Stimulated activated CD8-positive, alpha-beta memory T cell treated with anti-CD3 and anti-CD28 coated beads, Interleukin-7, amount 100 ng/mL, for 4 hours (primary cell): ENCODE results near the gene SYNGR2.

Source experiments
- DNase-seq, 2 donors: peaks; one replicate each; pipeline ENCODE4 v3.0.0-alpha.2; 2020; ENCODE audit warnings: low read depth in 2 of 2

The SYNGR2 gene, protein sequence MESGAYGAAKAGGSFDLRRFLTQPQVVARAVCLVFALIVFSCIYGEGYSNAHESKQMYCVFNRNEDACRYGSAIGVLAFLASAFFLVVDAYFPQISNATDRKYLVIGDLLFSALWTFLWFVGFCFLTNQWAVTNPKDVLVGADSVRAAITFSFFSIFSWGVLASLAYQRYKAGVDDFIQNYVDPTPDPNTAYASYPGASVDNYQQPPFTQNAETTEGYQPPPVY

DNA sequence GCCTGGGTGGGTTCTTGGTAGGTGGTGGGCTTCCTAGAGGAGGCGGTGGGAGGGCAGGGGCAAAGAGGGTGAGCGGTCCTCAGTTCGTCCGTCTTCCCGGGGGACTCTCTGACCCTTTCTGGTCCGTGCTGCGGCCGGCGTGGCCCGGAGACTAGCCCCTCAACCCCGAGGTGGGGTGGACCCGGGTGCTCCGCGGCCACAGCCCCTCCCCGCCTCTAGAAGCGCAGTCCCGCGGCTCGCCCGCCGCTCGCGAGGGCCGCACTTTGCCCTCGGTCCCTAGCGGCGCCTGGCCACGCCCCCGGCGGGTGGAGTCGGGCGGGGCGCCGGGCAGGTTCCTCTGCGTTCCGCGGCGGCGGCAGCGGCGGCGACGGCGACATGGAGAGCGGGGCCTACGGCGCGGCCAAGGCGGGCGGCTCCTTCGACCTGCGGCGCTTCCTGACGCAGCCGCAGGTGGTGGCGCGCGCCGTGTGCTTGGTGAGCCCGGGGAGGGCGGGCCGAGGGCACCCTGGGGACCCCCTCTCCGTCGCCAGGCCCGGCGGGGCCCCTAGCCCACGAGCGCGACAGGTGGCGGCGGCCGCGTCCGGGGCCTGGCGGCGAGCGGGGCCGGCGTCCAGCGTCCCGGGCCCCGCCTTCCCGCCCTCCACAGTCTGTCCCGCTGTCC lies at the start of gene SYNGR2:
Gene SYNGR2 (plus strand): TSS at position 340 of the 661 bp plus-strand sequence. CDS start 36 bp downstream, at position 376.
- DNase-seq = peak; percentile 62 to 83

DNA sequence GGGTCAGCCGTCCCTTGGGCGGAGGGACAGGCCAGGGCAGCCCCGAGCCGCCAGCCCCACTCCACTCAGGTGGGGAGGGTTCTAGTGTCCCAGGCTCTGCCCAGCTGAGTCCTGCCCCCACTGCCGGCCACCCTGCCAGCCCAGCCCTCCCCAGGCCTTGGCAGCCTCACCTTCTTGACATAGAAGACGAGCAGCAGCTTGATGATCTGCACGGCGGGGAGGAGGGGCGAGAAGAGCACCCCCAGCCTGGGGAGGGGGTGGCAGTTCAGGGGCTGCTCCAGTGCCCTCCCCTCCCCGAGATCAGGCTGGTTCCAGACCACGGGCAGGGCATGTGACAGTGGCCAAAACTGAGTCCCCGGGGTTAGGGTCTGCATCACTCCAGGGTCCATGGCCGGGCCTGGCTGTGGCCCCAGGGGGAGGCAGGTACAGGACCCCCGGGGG lies 49.6 kb upstream of the SYNGR2 start:
- no peak for DNase-seq

DNA sequence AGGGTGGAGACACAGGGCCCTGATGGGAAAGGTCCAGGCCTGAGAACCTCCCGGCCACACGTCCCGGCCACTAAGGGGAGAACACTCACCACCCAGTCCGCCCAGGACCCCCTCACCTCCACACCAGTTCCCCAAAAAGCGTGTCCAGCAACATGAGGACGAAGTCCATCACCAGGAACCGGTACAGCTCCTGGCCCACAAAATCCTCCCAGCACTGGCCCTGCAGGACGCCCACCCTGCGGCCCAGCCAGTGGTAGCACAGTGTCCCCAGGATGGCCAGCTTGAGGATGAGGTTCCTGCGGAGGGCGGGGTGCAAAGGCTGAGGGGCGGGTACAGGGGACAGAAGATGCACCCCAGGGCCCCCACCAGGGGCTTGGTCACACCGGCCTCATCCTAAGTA lies 47.8 kb upstream of the SYNGR2 start:
- no peak for DNase-seq

DNA sequence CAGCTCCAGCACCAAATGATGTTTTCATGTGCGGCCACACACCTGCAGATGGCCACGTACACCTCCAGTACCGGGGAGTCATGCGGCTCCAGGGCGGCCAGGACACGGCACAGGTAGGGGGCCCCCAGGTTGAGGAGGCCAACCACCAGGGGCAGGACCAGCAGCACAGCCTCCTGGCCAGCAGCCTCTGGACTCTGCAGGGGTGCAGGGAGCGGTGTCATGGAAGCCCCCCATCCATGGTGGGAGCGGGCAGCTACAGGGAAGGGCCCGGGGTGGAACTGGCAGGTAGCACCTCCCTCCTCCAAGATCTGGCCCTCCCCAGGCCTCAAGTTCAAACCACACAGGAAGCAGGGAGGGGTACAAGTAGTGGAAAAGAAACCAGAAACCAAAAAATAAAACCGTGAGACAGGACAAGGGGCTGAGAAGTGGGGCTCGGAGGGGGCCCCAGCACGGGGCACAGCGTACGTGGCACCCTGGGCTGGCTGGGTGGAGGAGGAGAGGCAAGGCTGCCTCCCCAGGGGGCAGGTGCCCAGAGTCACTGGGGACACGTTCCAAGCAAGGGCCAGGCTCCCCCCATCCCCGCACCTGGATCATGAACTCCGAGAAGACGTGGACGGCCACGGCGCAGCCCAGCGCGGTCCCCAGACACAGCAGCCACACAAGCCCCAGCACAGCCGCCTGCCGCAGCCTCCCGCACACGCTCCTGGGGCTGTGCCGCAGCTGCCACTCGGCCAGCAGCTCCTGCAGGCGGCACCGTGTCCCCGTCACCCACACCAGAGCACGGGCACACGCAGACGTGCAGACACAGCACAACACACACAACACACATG lies 47.2 kb upstream of the SYNGR2 start:
- DNase-seq = no peak

DNA sequence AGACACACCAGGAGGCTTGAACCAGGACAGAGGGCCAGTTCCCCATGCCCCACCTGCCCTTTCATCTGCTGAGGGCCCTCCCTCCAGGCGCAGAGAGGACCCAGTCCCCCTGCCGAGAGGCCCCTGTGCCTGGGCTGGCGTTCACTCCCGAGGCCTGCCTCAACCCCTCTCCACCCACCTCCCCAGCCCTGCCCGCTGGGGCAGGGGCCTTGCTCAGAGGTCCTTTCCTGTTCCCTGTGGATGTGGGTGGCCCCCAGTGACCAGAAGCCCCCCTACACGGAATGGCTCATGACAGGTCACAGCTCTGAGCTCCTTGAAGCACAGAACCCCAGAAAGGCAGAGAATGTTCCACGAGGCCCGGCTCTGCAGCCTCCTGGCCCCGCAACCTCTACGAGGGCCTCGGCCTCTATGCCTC lies 46.6 kb upstream of the SYNGR2 start:
- DNase-seq = no peak

DNA sequence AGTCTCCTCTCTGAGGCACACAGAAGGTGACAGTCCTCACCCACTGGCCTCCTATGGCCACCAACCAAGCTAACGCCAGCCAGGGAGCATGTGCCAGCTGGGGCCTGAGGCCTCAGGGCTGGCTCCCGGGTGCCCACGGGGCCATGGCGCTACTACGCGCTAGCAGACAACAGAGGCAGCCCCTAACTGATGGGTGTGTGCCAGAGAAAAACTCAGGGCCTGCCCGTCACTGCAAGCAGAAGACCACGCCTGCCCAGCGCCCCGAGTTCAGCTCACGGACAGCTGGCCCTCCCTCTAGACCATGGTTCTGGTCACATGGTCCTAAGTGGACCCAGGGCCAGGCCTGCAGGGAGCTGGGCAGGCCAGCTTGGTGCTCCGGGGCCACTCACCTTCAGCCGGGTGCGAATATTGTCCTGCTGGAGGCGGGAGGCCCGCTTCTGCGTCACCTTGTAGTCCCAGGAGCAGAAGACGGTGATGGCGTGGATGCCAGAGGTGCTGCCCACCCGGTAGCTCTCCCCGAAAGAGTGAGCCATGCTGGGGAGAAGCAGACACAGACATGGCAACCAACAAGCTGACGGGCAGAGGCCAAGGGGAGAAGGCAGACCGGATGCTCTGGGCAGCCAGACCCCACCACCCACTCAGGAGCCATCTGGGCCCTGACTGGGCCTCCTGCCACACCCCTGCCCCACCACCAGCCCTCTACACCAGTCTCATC lies 46.0 kb upstream of the SYNGR2 start:
- no peak for DNase-seq

DNA sequence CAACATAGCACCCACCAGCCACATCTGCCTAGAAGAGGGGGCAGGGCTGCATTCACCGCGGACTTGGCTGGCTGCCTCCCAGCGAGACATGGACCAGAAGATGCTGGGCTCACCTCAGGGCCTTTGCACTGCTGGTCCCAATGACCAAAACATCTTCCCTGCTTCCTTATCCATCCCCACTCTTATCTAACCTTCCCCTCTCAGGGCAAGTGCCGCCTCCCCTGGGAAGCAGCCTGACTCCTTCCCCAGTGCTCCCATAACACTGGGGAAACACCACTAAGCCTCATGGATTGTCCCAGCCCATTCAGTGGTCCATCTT lies 45.5 kb upstream of the SYNGR2 start:
- DNase-seq = no peak

DNA sequence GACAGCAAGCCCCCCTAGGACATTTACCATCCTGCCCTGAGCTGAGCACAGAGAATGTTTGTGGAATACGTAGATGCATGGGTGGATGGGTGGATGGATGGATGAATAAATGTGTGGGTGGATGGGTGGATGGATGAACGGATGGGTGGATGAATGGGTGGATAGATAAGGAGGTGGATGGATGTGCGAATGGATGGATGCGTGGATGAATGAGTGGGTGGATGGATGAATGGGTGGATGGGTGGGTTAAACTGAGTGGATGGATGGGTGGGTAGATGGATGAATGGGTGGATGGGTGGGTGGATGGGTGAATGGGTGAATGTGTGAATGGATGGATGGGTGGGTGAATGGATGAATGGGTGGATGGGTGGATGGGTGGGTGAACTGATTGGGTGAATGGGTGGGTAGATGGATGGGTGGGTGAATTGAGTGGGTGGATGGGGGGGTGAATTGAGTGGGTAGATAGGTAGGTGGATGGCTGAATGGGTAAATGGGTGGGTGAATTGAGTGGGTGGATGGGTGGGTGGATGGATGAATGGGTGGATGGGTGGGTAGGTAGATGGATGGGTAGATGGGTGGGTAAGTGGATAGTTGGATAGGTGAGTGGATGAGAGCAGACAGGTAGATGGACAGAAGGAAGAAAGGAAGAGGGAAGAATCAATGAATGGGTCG lies 45.0 kb upstream of the SYNGR2 start:
- no peak for DNase-seq

DNA sequence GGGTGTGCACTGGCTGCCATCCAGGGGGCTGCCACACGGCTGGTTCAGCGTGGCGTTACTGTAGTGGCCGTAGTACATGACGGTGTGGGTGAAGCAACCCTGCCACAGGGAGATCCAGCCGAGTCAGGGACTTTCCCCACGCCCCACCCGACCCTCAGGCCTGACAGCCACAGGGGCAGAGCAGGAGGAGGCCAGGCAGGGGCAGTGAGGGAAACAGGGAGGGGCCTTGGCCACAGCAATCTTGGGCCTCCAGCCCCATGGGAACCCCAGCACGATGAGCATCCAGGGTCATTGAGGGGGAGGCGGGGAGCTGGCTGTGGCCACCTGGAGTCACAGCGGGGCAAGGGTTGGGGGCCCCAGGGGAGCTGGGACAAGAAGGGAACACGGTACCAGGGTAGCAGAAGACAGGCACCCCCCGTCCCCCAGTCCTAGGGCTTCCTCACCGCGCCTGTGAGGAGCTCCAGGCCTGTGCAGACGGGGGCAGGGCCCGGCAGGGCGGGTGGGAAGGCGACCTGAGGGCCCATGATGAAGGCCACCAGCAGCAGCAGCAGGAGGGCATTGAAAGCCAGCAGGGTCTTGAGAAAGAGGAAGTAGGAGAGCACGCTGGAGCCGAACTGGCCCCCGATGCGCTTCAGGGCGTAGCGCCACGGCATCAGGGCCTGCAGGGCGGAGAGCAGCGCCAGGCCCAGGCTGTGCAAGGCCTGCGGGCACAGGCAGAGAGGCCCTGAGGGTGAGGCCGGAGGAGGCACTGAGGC lies 44.1 kb upstream of the SYNGR2 start:
- no peak for DNase-seq

DNA sequence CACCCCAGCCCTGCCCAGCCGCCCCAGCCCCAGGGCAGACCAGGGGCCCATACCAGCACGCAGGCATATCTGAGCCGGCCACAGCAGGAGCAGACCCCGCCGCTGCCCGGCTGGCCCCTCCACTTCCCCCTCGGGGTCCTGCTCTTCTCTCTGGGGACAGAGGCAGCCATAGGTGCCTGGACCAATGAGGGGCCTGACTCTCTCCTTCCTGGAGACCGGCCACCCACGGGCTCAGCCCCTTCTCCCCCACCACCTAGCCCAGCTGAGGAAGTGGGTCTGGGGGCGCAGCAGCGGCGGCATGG lies 43.6 kb upstream of the SYNGR2 start:
- no peak for DNase-seq

DNA sequence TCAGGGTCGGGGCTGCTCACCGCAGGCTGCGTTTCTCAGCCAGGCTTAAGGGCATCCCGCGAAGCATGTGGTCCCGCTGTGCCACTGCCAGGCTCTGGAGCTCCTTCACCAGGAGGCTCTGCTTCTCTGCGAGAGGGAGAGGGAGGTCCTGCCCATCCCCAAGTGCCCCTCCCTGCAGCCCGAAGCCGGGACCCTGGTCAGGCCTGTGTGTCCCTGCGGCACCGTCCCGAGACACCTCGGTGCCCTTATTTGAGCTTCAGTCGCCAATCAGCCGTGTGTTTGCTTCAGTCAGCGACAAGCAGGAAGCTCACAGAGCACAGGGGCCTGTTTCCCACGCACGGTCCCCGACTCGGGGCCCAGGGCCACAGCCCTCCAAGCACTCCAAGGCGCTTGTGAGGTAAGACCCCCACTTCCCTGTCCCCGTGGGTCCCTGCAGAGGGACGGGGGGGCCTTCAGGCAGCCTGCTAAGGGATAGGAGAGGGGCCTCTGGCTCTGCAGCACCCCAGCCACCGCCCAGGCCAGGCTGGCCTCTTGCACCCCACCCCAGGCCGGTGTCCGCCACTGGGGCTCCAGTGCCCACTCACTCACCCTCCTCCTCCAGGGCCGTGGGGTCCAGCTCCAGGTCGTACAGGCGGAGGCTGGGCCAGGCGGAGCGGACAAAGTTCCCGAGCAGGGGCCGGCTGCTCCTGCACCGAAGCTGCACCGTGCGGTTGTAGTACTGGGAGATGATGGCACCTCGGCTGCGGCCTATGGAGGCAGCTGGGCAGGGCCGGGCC lies 43.1 kb upstream of the SYNGR2 start:
- DNase-seq = no peak

DNA sequence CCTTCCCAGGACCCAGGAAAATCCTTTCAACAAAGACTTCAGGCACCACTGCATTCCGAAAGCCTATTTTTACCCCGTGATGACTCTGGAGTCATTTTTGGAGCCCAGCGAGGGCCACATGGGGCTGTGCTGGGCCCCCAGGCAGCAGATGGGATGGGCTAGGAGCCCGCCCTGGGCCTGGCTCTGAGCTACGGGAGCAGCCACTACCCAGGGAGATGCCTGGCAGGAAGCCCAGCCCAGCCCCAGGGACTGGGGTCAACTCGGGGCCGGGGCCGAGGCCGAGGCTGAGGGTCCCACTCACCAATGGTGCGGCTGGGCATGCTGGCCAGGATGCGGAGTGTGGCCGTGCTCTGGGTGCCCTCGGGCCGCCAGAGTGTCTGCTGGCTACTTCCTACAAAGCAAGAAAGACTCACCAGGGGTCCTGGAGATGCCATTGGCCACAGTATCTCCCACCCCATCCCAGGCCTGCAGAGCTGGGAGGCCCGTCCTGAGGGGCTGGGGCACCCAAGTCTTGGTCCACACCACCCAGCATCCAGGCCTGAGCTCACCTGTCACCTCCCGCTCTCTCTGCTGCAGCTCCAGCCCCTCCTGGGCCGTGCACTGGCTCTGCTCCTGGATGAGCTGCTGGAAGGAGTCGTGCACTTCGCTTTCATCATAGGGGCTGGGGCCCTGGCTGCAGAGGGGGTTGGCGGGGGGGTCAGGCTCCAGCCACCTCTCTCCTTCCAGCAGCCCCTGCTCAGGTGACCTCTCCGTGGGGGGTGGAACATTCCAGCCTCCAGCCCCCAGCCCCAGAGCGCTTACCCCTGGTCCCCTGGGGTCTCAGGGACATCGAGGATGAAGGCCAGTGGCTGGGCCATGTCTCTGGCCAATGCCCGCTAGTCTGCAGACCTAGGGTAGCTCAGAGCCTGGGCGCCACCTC lies 42.1 kb upstream of the SYNGR2 start:
- DNase-seq = no peak

DNA sequence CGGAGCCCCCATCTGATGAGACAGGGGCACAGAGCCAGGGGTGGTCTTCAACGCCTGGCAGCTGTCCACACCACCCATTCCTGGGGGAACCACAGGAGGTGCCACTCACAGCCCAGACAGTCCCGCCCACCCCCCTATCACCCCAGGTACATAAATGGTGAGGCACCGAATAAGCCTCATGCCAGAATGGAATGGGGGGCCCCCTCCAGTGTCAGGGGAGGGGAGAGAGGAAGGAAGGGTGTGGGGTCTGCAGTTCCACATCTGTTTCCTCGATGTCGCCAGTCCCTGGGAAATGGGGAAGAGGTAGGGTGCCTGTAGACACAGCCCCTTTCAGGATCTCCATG lies 41.5 kb upstream of the SYNGR2 start:
- no peak for DNase-seq

DNA sequence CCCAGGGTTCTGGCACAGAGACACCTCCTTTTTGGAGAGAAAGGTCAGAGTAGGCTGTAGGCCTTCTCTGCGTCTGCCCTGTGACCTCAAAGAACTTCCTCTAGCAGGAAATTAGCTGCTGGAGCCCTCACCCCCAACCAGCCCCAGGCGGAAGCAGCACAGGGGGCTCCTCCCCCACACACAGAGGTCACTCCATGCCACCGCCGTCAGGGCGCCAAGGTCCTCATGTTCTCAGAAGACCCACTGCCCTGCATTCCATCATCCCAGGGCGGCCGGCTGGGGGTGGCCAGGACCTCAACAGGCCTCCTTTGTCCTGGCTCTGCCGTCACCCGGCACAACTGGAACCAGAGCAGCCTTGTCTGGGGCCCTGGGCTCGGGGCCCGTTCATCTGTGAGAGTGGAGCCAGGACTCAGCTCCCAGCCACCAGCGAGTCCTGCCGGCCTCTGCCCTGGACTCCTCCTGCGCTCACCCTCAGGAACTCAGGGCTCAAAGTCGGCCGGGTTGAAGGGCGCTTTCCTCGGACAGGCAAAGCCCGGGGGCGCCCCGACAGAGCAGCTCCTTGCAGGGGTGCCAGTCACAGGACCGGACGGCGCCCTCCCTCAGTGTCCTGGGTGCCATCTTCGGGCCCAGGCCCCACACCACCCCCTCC lies 41.0 kb upstream of the SYNGR2 start:
- DNase-seq = peak in 1 of 2 donors; percentile 61

DNA sequence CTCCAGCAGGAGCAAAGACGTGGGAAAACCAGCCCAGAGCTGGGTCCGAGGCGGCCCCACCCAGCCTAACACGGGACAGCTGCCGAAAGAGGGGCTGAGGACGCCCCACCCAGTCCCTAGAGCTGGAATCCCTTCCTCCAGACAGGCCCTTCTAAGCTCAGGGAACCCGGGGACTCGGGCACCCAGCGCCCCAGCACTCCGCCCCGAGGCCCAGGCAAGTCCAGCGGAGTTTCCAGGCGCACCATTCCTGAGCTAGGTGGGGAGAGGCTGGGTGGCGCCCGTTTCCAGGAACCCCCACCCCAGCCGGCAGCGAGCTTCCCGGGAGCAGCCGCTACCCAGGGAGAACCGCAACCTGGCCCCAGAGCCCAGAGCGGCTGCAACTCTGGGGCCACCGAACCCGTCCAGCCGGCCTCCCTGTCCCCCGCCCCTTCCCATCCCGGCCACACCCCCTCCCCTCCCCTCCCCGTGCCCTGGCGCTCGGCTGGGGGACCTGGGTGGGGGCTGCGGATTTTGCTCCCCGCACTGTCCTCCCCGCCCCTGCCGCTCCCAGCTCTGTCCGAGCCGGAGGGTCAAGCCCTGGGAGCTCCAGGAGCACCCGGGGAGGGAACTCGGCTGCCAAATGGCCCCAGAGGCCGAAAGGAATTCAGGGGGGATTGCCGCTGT lies 40.4 kb upstream of the SYNGR2 start:
- DNase-seq = no peak

DNA sequence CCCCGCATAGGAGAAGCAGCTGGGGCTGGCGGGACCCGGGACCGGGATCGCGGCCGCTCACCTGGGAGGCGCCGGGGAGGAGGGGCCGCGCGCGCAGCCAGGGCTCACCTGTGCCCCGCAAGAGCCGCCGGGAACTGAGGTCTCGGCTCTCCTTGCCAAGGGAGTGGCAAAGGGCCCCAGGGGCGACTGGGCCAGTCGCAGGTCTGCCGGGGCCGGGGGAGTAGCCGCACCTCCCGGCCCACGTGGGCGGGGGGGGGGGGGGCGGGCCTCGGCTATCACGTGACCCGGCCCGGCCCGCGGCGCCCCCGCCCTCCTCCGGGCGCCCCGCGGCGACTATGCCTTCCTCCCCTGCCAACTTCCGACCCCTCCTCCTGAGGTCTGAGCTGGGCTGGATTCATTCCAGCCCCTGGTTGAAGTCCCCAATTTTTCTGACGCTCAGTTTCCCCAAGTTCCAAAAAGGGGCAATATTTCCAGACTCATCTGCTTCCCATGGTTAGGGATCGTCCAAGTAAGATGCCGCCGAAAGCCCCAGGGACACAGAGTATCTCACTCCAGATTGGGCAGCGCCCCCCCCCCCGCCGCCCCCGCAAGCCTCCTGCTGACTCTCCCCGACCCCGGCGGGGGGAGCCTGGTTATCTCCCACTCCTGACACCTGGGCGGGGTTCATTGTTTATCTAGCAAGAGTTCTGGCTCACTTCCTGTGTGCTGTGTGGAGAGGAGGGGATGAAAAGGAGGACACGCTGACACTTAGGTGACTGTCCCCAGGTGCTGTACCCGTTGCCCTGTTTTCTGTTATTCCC lies 39.6 kb upstream of the SYNGR2 start, which contains the start of gene TMC6:
Gene TMC6 (minus strand): TSS at position 205 of the 800 bp plus-strand sequence. CDS start 1,923 bp downstream, outside the sequence.
- peak; percentile 54 to 69 for DNase-seq

DNA sequence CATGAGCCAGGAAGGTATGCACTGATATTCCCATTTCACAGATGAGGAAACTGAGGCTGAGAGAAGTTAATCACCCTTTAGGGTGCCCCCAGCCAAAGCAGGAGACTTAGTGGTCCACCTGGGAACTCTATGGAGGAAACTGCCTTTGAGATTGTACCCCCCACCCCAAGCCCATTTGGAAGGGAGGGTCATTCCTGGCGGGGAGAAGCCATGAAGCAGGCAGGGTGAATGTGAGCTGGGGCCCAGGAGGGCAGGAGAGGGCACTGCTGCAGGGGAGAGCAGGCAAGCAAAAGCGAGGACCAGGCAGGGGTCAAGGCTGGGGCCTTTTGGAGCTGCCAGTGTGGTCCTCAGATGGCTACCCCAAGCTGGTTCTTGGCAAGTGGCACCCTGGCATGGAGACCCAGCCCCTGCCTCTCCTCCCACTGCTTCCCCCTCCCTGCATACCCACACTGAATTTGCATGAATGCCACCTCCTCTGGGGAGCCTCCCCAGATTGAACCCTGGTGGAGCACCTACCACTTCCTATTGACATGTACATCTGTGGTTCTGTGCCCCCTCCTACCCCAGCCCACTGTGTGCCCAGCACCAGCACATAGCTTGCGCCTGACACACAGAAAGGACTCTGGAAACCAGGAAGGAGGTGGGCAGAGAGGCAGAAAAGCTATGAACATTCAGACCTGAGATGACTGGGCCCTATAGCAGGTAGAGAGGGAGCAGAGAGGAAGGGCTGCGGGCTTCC lies 38.9 kb upstream of the SYNGR2 start:
- DNase-seq = no peak
